HPDE6-E6E7 (cell line): ENCODE data around the gene PCDHB10.
"Not testable (repeated sequence)": the region's sequence is repeated elsewhere in the genome, so short reads cannot be mapped to it uniquely, and the experiment has no call there.

Source experiments
- DNase-seq: peaks from one replicate; pipeline ENCODE4 v3.0.0; 2011; ENCODE audit warnings: missing footprints; ENCODE audit errors: extremely low spot score

PCDHB10 gene

GRCh38 chr5:141192110-141192725 lies at the start of gene PCDHB10:
PCDHB10 (plus strand) TSS chr5:141192353; CDS start chr5:141192553, 200 bp downstream.
- no peak for DNase-seq

GRCh38 chr5:141149812-141150211 lies 42.3 kb upstream of the PCDHB10 start, which contains the start of gene PCDHB6:
PCDHB6 (plus strand) TSS chr5:141150057; CDS start chr5:141150258, 201 bp downstream.
- DNase-seq, result no peak

- no peak for DNase-seq
These were observed 41.7 kb upstream of the PCDHB10 start for GRCh38 chr5:141150224-141150992.

GRCh38 chr5:141150993-141151325 lies 41.2 kb upstream of the PCDHB10 start:
- no peak for DNase-seq

- not testable (repeated sequence) for DNase-seq
These were observed 40.5 kb upstream of the PCDHB10 start for GRCh38 chr5:141151632-141152031.

GRCh38 chr5:141152096-141152495 lies 40.1 kb upstream of the PCDHB10 start:
- DNase-seq, result not testable (repeated sequence)

- DNase-seq, result no peak
These were observed 36.4 kb upstream of the PCDHB10 start for GRCh38 chr5:141155540-141156374.

GRCh38 chr5:141157356-141157755 lies 34.8 kb upstream of the PCDHB10 start:
- DNase-seq, result not testable (repeated sequence)

- not testable (repeated sequence) for DNase-seq
These were observed 34.3 kb upstream of the PCDHB10 start for GRCh38 chr5:141157901-141158300.

GRCh38 chr5:141172381-141173204 lies 19.6 kb upstream of the PCDHB10 start, which contains the start of gene PCDHB7:
PCDHB7 (plus strand) TSS chr5:141172644; CDS start chr5:141172836, 192 bp downstream.
- no peak for DNase-seq

GRCh38 chr5:141174291-141175104 lies 17.7 kb upstream of the PCDHB10 start:
- not testable (repeated sequence) for DNase-seq

- DNase-seq, result no peak
These were observed 16.2 kb upstream of the PCDHB10 start for GRCh38 chr5:141175933-141176332.

GRCh38 chr5:141177577-141178191 lies 14.5 kb upstream of the PCDHB10 start, which contains the start of gene PCDHB8:
PCDHB8 (plus strand) TSS chr5:141177790; CDS start chr5:141178035, 245 bp downstream.
- DNase-seq, result not testable (repeated sequence)

GRCh38 chr5:141179371-141179770 lies 12.8 kb upstream of the PCDHB10 start:
- not testable (repeated sequence) for DNase-seq

GRCh38 chr5:141179876-141180275 lies 12.3 kb upstream of the PCDHB10 start:
- not testable (repeated sequence) for DNase-seq

- DNase-seq, result no peak
These were observed 11.8 kb upstream of the PCDHB10 start for GRCh38 chr5:141180313-141180712.

- DNase-seq, result no peak
These were observed 9.9 kb upstream of the PCDHB10 start, which contains the start of gene PCDHB16 for GRCh38 chr5:141182248-141182647. PCDHB16 (plus strand) TSS chr5:141182387; CDS start chr5:141182560, 173 bp downstream.

GRCh38 chr5:141184117-141184855 lies 7.9 kb upstream of the PCDHB10 start:
- not testable (repeated sequence) for DNase-seq
